HG03064 (cell line): ENCODE data around the gene RSF1.
"Not testable (repeated sequence)": the region's sequence is repeated elsewhere in the genome, so short reads cannot be mapped to it uniquely, and the experiment has no call there.

Source experiments
- ATAC-seq: cut with Tn5 transposase; IDR thresholded peaks from one replicate; pipeline ENCODE4 v1.9.1; 2021; ENCODE audit warnings: low read depth; ENCODE audit not compliant: unreplicated experiment

RSF1 gene, protein sequence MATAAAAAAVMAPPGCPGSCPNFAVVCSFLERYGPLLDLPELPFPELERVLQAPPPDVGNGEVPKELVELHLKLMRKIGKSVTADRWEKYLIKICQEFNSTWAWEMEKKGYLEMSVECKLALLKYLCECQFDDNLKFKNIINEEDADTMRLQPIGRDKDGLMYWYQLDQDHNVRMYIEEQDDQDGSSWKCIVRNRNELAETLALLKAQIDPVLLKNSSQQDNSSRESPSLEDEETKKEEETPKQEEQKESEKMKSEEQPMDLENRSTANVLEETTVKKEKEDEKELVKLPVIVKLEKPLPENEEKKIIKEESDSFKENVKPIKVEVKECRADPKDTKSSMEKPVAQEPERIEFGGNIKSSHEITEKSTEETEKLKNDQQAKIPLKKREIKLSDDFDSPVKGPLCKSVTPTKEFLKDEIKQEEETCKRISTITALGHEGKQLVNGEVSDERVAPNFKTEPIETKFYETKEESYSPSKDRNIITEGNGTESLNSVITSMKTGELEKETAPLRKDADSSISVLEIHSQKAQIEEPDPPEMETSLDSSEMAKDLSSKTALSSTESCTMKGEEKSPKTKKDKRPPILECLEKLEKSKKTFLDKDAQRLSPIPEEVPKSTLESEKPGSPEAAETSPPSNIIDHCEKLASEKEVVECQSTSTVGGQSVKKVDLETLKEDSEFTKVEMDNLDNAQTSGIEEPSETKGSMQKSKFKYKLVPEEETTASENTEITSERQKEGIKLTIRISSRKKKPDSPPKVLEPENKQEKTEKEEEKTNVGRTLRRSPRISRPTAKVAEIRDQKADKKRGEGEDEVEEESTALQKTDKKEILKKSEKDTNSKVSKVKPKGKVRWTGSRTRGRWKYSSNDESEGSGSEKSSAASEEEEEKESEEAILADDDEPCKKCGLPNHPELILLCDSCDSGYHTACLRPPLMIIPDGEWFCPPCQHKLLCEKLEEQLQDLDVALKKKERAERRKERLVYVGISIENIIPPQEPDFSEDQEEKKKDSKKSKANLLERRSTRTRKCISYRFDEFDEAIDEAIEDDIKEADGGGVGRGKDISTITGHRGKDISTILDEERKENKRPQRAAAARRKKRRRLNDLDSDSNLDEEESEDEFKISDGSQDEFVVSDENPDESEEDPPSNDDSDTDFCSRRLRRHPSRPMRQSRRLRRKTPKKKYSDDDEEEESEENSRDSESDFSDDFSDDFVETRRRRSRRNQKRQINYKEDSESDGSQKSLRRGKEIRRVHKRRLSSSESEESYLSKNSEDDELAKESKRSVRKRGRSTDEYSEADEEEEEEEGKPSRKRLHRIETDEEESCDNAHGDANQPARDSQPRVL (N-terminal part only)

DNA sequence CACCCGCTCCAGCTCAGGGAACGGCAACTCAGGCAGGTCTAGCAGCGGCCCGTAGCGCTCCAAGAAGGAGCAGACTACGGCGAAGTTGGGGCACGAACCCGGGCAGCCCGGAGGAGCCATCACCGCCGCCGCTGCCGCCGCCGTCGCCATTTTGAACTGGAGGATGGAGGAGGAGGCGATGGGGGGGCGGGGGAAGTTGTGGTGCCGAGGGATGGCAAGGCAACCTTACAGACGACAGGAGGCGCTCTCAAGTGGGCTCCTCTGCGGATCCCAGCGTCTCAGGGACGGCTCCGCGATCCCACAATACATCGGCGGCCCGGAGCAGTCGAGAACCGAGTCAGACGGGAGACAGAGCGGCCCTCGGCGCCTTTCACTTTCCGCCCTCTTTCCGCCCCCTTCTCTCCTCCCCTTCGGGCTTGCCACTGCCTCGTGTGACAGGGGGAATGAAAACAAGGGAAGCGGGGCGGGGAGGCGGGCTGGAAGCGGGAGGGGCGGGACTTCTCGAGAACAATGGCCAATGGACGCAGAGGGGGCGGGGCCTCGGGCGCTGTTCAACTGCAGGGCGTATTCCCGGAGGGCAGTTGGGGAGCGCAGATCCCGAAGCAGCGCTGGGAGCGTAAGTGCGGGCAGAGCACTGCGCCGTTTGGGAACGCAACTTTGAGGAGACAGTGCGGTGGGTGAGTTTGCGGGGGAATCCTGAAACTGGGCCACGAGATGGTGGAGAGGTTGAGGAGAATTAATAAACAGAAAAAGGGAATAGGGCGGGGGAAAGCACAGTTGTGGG lies at the start of gene RSF1, which contains the start of gene AAMDC:
Gene RSF1, minus strand, starts transcription at position 158 of the 784 bp plus-strand sequence. Its CDS starts 8 bp downstream, at position 150.
Gene AAMDC, plus strand, starts transcription at position 580 of the 784 bp plus-strand sequence. CDS start 21,353 bp downstream, outside the sequence.
- ATAC-seq = peak; percentile 79

DNA sequence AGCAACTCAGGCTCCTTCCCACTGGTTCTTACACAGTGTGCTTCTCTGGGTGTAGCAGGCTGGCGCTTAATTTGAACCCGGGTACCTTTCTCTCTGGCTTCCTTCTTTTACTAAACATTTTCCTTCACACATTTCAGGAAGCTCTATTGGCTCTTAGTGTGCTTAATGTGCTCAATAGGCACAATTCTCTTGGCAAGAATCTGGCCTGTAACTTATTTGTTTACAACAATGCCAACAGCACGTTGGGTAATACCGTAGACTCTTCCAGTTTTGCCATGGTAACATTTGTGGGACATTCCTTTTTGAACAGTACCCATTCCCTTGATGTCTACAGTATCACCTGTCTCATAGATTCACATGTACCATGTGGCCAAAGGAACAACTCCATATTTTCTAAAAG lies 48.2 kb upstream of the RSF1 start:
- no peak for ATAC-seq

DNA sequence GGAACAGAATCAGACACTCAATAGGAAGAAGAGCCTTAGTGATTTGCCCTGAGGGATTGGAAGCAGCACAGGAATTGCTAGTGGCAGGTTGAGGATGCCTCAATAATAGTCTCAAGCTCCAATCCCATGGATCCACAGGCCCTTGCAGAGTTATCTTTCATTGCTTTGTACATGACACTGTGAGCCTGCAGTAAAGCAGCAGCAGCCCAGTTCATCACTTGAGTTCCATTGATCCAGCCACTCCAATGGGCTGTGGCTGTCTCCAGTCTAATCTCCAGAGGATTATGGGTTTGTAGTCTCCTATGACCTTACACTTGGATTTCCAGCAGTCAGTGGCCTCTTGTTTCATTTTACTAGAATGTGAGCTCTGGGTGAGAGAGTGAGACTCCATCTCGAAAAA lies 45.8 kb upstream of the RSF1 start:
- ATAC-seq = no peak

DNA sequence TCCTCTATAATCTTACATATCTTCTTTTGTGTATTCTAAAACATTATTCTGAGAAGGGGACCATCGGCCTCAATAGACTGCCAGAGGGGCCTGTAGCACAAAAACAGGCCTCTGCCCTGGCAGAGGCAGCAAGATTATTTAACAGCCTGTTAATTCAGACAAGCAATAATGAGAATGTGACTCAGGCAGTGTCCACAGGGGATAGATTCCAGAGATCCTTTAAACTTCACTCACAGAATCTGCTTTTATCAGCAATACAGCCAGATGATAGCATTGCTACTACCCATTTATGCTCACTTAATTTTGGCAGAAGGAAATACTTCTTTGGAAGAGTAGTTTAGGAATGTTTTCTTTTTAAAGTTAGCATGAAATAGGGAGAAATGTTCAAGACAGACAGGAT lies 45.3 kb upstream of the RSF1 start:
- ATAC-seq = no peak

DNA sequence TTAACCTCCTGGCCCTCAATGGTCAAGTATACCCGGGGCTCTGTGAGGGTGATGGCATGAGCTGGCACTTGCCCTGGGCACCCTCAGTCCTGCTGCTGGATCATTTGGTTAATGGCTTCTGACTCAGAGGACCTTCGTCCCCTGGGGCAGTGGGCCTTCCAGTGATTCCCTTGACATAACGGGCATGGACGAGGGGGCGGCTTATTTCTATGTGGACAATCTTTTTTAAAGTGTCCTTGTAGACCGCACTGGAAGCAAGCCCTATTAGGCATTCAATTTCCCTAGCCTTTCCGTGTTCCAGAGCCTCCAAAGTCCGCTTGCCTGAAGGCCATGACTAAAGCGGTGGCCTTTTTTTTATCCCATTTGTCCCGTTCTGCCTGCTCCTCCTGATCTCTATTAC lies 40.9 kb upstream of the RSF1 start:
- not testable (repeated sequence) for ATAC-seq

DNA sequence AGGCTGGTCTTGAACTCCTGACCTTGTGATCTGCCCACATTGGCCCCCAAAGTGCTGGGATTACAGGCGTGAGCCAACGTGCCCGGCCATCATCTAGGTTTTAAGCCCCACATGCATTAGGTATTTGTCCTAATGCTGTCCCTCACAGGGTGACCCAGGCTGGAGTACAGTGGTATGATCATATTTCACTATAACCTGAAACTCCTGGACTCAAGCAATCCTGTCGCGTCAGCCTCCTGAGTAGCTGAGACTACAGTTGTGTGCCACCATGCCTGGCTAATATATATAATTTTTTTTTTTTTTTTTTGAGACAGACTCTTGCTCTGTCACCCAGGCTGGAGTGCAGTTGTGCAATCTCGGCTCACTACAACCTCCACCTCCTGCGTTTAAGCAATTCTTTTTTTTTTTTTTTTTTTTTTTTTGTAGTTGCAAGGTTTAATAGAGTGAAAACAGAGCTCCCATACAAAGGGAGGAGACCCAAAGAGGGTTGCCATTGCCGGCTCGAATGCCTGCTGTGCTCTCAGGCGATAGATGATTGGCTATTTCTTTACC lies 37.5 kb upstream of the RSF1 start:
- not testable (repeated sequence) for ATAC-seq

DNA sequence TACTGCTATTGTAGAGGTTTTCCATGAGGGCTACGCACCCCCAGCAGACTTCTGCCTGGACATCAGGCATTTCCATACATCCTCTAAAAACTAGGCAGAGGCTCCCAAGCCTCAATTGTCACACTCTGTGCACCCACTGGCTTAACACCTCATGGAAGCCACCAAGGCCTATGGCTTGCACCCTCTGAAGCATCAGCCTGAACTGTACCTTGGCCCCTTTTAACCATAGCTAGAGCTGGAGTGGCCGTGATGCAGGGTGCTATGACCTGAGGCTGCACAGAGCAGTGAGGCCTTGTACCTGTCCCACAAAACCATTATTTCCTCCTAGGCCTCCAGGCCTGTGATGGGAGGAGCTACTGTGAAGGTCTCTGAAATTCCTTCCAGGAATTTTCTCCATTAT lies 34.3 kb upstream of the RSF1 start:
- ATAC-seq = no peak

DNA sequence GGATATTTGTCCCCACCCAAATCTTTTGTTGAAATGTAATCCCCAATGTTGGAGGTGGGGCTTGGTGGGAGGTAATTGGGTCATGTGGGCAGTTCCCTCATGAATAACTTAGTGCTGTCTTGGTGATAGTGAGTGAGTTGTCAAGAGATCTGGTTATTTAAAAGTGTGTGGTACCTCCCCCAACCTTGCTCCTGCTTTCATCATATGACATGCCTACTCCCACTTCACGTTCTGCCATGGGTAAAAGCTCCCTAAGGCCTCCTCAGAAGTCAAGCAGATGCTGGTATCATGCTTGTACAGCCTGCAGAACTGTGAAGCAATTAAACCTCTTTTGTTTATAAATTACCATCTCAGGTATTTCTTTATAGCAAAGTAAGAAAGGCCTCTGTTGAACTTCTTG lies 31.0 kb upstream of the RSF1 start:
- ATAC-seq = no peak

DNA sequence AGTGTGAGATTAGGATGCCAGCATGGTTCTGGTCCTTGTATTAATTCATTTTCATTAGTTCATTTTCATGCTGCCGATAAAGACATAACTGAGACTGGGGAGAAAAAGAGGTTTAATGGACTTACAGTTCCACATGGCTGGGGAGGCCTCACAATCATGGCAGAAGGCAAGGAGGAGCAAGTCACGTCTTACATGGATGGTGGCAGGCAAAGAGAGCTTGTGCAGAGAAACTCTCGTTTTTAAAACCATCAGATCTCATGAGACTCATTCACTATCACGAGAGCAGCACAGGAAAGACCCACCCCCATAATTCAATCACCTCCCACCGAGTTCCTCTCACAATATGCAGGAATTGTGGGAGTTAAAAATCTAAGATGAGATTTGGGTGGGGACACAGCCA lies 23.2 kb upstream of the RSF1 start:
- not testable (repeated sequence) for ATAC-seq

DNA sequence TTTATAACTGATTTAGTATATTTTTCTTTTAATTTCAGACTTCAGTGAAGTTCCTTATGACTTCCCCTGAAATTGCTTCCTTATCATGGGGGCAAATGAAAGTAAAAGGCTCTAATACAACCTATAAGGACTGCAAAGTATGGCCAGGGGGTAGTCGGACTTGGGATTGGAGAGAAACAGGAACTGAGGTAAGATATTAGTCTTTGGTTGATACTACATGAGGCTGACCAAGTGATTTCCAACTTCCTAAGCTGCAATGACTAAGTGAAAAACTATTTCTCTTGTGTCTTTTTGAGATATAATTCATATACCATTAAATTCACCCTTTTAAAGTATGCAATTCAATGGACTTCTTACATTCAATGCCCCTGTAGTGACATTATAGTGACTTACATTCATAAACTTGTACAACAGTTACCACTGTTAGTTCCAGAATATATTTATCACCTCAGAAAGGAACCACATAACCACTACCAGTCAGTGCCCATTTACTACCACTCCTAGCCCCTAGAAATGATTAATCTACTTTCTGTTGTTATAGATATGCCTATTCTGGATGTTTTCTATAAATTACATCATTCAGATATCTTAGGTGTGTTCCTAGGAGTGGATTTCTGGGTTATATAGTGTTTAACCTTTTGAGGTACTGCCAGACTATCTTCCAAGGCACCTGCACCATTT lies 22.1 kb upstream of the RSF1 start:
- no peak for ATAC-seq

DNA sequence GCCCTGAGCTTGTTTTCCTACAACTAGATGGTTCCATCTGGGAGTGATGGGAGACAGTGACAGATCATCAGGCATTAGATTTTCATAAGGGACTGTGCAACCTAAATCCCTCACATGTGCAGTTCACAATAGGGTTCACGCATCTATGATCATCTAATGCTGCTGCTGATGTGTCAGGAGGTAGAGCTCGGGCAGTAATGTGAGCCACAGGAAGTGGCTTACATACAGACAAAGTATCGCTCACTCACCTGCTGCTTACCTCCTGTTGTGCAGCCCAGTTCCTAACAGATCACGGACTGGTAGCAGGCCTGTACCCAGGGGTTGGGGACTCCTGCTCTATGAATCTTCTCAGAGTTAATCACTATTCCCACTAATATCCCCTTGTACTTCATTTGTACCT lies 12.8 kb upstream of the RSF1 start:
- no peak for ATAC-seq

DNA sequence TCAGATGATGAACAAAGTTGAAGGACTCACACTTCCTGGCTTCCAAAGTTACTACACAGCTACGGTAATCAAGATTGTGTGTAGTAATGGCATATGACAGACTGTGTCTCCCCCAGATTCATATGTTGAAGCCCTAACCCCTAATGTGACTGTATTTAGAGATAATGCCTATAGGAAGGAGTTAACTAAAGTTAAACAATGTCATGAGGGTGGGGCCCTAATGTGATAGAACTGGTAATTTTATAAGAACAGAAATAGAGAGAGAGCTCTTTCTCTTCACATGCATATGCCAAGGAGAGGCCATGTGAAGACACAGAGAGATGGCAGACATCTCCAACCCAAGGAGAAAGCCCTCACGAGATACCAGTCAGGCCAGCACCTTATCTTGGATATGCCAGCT lies 8.4 kb upstream of the RSF1 start:
- ATAC-seq = no peak

DNA sequence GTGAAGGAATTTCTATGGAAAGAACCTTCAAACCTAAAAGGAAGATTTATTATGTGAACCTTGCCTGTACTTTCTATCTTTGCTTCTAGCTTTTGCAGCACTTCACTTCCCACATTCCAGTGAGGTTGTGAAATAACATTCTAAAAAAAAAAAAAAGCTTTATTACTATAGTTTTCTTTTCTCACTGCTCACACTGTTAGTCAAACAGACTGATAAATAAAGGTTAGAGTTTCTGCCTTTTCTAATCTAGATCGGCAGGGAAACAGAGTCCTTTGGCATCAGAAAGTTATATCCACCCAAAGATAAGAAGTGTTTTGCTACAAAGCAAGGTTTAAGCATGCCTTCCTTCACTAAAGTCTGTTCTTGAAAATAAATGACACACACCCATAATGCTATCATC lies 3.3 kb upstream of the RSF1 start:
- ATAC-seq = no peak

DNA sequence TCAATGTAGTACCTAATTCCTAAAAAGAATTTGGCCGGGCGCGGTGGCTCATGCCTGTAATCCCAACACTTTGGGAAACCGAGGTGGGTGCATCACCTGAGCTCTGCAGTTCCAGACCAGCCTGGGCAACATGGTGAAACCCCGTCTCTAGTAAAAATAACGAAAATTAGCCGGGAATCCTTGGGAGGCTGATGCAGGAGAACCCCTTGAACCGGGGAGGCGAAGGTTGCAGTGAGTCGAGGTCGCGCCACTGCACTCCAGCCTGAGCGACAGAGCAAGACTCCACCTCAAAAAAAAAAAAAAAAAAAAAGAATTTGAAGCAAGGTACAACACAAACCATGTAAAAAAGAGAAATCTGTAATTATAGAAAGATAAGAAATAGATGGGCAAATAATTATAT lies 1.6 kb upstream of the RSF1 start:
- ATAC-seq = not testable (repeated sequence)

DNA sequence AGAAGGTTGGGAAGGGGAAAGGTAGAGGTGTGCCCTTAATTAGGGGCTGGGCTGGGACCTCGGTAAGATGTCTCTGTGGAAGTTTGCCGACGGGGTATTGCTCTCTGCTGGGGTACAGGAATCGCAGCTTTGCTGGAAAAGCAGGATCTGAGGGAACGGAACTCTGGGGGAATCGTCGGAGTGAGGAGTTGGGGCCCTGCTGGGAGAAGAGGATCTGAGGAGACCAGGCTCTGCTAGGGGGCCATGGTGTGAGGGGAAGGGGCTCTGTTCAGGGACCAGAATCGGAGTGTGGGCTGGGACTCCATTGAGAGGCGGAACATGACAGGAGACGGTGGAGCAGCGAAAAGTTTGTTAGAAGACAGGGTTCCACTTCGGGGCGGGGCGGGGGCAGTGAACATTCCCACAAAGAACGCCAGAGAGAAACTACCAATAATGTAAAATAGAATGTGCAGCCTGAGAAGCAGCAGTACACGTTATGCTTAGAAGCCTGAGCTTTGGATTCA lies 878 bp upstream of the RSF1 start:
- ATAC-seq = no peak

DNA sequence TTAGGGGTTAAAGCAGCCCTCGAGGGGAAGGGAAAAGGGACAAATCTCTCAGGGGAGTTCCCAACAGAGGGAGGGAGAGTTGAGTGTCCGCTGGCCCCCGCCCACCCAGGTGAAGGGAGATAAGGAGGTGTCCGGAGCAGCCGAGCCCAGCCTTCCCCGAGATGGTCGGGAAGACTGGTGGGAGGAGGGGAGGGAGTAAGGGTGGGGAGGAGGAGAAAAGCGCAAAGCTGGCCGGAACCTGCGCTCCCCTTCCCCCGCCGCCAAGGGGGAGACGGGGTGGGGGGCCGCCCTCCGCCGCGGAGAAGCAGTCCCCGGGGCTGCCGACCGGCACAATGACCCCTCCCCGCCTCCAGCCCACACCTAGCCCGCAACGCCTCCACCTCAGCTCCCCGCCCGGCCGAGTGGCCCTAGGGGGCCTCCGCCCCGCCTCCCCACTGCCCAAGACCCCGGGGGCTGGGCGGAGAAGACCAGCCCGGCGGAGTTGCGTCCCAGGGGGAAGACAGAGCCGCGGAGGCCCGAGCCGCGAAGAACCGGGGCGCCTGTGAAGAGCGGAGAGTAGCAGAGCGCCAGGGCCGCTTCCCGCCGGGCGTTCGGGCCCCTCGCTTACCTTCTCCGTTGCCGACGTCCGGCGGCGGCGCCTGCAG lies 479 bp downstream of the RSF1 start:
- peak; percentile 8 for ATAC-seq

DNA sequence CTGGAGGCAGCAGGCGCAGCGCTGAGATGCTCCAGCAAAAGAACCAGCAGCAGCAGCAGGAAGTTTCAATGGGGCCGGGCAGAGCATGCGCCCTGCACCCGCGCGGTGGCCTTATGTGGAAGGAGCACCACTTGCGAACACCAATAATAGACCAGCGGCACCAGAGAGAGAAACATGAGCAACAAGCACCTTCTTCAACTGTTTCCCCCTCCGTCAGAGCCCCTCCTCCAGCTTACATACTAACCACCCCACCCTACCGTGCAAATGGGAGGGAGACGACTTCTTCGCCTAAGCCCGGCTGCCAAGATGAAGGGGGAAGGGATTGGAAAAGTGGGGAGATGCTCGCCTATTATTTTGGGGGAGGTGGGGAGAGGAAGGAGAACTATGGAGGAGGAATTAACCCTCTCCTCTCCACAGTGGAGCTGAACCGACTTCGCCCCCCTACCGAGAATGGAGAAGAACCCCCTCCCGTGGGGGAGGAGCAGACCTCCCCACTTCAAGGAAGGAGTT lies 1.1 kb downstream of the RSF1 start:
- ATAC-seq = peak; percentile 45

DNA sequence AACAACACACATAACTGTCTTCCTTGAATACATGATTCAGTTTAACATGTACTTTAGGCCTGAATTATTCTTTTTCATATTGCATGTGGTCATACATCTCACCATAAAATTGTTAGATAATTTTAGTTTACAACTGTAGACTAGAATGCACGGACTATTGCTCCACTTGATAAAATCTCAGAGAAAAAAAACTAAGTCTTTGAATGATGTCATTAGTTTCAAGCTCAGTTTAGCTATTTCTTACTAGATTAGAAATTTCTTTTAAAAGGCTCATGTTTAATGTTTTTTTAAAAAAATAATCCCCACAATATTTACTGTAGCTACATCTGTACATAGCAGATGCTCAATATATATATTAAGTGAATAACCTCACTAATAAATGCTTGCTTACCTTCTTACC lies 5.1 kb downstream of the RSF1 start:
- ATAC-seq = no peak
